Measurements from ENCODE around the gene COMP. TPM values are rescaled to one million over a fixed set of nuclear protein-coding genes. Genes with fewer than 3 reads are reported as not detected.

The COMP gene
- total RNA-seq, 1 donor from 2014 or later: 0.12 TPM

DNA sequence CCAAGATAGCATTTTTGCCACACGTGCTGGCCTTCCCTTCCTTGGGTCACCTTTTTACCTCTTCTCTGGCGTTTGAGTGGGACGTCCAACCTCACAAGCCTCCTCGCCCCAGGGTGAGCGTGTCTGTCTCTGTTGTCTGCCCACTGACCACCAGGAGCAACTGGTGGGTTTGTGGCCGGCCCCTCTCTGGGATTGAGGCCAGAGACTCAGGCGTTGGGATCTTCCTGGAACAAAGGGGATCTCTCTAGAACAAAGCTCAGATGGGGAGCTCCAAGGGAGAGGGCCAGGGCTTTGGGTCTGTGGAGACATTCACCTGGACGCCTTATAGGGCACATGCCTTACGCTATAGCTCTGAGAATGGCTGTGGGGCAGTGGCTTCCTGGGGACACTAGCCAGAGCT is 17.4 kb downstream of the COMP start:
- Mint-ChIP-seq H3K9me3 (no peaks in the 10 kb centered on the region), H3K36me3 (no peaks in the 10 kb centered on the region), H3K27ac (no peak overlapping the region), H3K4me1 (ENCODE audit: unreplicated experiment) (no peaks in the 10 kb centered on the region), H3K27me3 (peaks cover 7% of the 10 kb centered on the region), H3K4me3 (no peak overlapping the region)
- no peak for DNase-seq (ENCODE audit: extremely low spot score, unreplicated experiment)
- TF ChIP-seq, protein P1, sequence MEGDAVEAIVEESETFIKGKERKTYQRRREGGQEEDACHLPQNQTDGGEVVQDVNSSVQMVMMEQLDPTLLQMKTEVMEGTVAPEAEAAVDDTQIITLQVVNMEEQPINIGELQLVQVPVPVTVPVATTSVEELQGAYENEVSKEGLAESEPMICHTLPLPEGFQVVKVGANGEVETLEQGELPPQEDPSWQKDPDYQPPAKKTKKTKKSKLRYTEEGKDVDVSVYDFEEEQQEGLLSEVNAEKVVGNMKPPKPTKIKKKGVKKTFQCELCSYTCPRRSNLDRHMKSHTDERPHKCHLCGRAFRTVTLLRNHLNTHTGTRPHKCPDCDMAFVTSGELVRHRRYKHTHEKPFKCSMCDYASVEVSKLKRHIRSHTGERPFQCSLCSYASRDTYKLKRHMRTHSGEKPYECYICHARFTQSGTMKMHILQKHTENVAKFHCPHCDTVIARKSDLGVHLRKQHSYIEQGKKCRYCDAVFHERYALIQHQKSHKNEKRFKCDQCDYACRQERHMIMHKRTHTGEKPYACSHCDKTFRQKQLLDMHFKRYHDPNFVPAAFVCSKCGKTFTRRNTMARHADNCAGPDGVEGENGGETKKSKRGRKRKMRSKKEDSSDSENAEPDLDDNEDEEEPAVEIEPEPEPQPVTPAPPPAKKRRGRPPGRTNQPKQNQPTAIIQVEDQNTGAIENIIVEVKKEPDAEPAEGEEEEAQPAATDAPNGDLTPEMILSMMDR (conservative IDR thresholded peaks at IDR 0.05): no peak

DNA sequence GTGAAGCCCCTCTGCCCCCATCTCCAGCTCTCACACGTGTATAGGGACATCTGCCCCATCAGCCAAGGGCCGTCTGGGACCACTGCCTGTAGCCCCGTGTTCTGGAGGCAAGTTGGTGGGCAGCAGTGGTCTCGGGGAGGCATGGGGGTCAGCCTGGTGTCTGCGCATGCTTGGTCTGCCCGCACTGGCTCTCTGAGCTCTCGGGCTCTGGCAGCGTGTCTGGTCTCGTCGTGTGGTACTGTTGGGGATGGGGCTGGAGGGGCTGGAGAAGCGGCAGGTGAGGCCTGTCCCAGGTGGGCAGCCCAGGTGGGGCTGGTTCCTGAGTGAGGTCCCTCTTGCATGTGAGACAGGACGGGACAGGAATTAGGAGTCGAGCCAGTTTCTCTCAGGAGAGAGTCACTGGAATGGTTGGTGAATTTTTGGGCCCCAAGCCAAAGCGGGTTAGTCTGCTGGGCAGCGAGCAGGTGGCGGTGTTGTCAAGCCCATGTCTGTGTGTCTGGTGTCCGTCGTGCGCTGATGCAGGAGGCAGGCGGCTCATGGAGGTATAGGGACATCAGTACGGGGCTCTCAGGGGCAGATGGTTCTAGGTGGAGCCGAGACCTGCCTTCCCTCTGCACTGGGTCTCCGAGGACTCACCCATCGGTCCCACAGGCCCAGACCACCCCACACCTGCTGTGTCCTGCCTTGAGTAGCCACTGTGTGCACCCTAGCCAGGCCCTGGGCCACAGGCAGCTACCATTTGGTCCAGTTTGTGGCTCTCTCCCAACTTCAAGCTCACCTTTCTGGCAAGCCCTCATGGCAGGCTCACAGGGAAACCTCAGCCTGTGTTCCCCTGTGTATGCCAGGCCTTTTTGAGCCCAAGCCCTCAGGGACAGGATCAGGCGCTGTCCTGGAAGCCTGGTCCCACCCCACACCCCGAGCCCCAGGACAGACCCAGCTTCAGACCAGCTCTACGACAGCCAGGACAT is 18.2 kb downstream of the COMP start:
- Mint-ChIP-seq H3K9me3 (no peaks in the 10 kb centered on the region), H3K4me3 (no peak overlapping the region), H3K36me3 (no peaks in the 10 kb centered on the region), H3K4me1 (ENCODE audit: unreplicated experiment) (no peaks in the 10 kb centered on the region), H3K27me3 (peaks cover 3% of the 10 kb centered on the region), H3K27ac (no peak overlapping the region)
- TF ChIP-seq, protein P1 (conservative IDR thresholded peaks at IDR 0.05): no peak
- no peak for DNase-seq (ENCODE audit: extremely low spot score, unreplicated experiment)

DNA sequence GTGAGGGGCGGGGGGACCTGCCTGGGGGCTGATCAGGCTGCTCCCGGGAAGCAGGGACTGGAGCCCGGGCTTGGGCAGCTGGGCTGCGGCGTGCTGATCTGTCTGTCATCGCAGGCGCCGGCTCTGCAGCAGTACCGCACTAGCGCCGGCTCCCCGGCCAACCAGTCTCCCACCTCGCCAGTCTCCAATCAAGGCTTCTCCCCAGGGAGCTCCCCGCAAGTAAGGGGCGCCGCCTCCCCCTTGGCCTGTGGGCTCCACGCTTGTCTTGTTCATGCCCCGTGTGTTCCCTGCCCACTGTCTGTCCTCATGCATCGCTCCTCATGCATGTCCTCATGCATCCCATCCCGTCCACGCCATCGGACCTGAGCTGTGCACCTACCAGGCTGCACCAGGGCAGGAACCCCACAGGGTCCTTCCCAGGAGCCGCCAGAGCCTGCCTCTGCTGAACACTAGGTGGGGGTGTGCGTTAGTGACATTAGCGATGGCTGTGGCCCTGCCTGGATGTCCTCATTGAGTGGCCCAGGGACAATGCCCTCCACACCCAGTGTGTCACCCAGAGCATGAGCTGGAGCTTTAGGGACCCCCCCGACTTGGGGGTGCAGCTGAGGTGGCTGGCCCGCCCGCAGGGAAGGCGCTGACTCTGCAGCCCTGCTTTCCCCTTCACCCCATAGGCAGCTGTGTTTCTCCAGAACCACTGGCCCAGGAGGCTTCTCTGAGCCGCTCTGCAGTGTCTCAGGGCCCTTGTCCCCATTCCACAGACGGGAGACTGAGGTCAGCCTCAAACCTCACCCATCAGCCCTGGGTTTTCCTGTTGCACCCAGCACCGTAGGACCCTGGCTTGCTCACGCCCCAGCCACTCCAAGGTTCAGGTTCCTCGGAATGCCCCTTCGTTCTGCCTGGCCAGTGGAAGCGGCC is 19.5 kb downstream of the COMP start:
- Mint-ChIP-seq H3K27ac (peak overlapping the region; percentile 46), H3K36me3 (no peaks in the 10 kb centered on the region), H3K4me3 (no peak overlapping the region), H3K27me3 (no peaks in the 10 kb centered on the region), H3K9me3 (no peaks in the 10 kb centered on the region), H3K4me1 (ENCODE audit: unreplicated experiment) (no peaks in the 10 kb centered on the region)
- no peak for DNase-seq (ENCODE audit: extremely low spot score, unreplicated experiment)
- TF ChIP-seq, protein P1 (conservative IDR thresholded peaks at IDR 0.05): peak; percentile 54

DNA sequence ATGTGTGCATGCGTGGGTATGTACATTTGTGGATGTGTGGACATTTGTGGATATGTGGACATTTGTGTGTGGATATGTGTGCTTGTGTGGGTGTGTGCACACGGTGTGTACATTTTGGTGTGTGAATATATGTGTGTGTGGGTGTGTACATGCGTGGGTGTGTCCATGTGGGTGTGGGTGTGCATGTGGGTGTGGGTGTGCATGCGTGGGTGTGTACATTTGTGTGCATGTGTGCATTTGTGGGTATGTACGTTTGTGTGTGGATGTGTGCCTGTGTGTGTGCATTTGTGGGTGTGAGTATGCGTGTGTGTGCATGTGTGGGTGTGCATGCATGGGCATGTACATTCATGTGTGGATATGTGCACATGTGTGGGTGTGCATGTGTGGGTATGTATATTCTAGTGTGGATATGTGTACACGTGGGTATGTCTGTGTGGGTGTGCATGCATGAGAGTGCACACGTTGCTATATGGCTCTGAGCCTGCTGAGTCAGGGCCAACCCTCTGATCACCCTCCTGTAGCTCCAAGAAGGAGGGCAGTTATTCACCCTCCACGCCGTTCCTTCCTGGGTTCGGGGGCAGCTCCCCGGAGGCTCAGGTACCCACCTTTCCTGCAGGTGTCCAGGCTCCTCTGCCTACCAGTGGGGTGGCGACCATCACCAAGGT is 20.3 kb downstream of the COMP start:
- TF ChIP-seq, protein P1 (conservative IDR thresholded peaks at IDR 0.05): no peak
- Mint-ChIP-seq H3K36me3 (no peaks in the 10 kb centered on the region), H3K4me3 (no peak overlapping the region), H3K27me3 (no peaks in the 10 kb centered on the region), H3K4me1 (ENCODE audit: unreplicated experiment) (no peaks in the 10 kb centered on the region), H3K27ac (no peak overlapping the region), H3K9me3 (no peaks in the 10 kb centered on the region)
- no peak for DNase-seq (ENCODE audit: extremely low spot score, unreplicated experiment)

DNA sequence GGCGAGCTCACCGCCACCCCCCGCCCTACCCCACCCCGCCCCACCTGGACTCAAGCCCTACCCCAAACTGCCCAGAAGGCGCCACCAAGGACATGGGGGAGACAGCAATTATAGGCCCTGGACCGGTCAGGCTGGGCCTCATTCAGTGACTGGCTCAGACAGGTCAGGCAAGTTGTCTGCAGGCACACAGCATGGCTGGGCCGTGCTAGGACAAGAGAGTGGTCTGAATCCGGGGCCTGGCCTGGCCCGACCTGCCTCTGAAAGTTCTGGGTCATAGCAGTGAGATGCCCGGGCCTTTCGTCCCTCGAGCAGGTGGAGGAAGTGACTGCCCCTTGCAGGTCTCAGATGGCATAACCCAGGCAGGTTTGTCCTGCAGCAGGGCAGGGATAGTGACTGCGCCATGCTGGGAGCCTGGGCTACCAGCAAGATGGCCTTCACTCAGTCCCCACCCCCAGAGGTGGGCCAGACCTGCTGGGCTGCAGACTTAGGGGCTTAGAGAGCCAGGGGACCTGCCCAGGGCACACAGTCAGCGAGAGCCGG is 21.0 kb downstream of the COMP start:
- Mint-ChIP-seq H3K4me1 (ENCODE audit: unreplicated experiment) (no peaks in the 10 kb centered on the region), H3K27ac (no peak overlapping the region), H3K36me3 (no peaks in the 10 kb centered on the region), H3K9me3 (no peaks in the 10 kb centered on the region), H3K27me3 (no peaks in the 10 kb centered on the region), H3K4me3 (no peak overlapping the region)
- no peak for DNase-seq (ENCODE audit: extremely low spot score, unreplicated experiment)
- TF ChIP-seq, protein P1 (conservative IDR thresholded peaks at IDR 0.05): no peak

Data from type B pancreatic cell (in vitro differentiated cells).